HG02981 (cell line): ENCODE measurements around the gene ADGRG6.

Experiments
- ATAC-seq: cut with Tn5 transposase; IDR thresholded peaks from one replicate; pipeline ENCODE4 v1.9.1; 2021; ENCODE audit warnings: mild to moderate bottlenecking, moderate library complexity; ENCODE audit not compliant: unreplicated experiment

ADGRG6 gene

DNA sequence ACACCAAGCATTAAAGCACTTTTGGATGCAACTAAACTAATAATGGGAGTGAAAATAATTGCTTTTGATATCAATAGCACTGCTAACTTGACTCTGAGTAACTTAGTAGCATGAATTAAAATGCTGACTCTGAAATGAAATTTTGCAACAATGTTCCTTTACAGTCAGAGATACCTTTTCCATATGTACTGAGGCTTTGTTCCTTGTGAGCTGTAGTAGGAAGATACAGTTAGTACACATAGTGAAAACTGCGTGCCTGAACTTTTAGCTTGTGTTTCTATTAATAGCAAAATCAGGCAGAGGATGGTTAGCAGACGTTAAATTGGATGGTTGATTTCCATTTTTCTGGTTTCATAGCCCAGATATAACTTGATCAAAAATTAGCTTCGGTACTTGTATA, 18.6 kb downstream of the ADGRG6 start:
- ATAC-seq: no peak

DNA sequence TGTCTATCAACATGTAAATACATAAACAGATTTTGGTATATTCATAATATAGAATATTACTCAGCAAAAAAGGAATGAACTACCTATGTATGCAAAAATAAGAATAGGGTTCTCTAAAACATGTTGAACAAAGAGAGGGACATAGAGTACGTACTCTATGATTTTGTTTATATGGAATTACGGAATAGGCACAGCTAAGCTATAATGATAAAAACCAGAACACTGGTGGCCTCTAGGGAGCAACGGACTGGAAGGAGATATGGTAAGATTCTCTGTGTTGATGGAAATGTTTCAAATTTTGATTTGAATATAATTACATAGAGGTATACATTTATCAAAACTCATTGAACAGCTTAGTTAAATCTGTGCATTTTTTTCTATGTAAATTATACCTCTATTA, 19.6 kb downstream of the ADGRG6 start:
- ATAC-seq: no peak

DNA sequence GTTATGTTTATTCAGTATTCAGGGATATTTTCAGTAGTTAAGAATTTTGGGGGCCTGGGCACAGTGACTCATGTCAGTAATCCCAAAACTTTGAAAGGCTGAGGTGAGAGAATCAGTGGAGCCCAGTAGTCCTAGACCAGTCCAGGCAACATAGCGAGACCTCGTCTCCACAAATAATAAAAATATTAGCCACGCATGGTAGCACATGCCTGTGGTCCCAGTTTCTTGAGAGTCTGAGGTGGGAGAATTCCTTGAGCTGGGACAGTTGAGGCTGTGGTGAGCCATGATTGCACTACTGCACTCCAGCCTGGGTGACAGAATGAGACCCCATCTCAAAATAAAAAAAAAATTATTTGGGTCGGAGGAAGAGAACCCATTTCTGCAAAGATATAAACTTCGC, 20.3 kb downstream of the ADGRG6 start:
- no peak for ATAC-seq

DNA sequence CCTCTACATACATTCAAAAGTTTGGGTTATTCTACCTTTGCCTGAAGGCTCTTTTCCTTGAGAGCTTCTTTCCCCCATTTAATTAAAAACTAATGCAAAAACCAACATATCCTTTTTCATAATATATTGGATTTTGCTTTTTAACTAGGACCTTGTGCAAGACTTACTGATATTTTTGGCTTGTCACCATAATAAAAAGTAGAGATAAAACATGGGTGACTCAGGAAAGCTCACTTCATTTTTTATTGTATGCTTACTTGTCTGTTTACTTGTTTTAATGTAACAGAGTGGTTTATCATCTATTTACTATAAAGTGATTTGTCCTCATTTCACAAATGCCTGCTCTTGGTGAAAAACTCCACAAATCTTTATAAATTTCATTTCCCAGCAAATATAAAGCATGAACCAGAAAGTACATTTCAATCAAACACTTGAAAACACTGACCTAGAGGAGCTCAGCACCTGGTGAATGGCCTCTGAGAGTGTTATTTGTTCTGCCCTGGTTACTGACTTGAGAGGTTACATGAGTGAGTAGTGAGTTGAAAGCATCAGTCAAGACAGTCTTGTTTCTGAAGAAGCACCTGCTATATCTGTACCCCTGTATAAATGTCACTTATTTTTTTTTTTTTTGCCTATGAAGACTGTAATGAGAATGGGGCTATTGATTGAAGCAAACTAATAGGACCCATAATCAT, 20.8 kb downstream of the ADGRG6 start:
- ATAC-seq: no peak

DNA sequence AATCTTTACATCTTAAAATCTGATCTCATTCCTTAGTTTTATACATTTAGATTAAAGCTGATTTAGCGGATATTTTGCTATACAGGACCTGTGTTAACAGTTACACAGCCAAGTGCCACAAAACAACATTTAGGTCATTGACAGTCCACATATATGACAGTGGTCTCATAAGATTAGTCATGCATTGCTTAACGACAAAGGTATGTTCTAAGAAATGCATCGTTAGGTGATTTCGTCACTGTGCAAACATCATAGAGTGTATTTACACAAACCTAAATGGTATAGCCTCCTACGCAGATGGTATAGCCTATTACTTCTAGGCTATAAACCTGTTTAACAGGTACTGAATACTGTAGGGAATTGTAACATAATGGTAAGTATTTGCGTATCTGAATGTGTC, 21.6 kb downstream of the ADGRG6 start:
- ATAC-seq: no peak

DNA sequence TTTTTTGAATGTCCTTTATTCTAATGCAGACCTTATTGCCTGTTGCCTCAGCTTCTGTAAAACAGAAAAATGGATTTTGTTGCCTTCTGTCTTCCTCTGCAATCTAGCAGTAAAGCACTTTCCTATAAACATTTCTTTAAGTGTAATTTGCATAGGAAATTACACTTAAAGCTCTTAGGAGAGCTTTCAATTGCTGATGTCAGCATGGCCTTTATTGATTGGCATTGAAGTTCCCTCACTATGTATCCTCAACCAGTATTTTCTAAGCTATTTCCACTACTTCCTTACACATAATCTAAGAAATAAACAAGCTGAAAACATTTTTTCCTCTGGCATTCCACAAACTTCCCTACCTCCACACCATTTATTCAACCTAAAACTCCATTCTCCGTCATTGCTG, 22.3 kb downstream of the ADGRG6 start:
- no peak for ATAC-seq

DNA sequence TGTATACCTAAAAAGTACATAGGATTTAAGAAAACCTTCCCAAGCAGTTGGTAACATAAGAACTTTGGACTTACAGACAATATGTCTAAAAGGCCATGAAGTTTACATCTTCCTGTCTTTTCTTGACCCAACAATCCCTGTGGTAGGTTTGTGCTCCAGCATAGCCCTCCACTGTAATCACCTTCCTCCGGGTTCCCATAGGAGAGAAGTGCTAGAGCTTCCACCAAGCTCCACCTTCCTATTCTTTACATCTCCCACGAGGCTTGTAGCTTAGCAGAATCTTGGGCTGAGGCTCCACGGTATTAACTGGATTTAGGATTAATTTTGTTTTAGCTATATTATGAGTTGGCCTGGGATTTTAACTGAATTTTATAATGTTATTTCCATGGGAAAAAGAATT, 23.3 kb downstream of the ADGRG6 start:
- no peak for ATAC-seq

DNA sequence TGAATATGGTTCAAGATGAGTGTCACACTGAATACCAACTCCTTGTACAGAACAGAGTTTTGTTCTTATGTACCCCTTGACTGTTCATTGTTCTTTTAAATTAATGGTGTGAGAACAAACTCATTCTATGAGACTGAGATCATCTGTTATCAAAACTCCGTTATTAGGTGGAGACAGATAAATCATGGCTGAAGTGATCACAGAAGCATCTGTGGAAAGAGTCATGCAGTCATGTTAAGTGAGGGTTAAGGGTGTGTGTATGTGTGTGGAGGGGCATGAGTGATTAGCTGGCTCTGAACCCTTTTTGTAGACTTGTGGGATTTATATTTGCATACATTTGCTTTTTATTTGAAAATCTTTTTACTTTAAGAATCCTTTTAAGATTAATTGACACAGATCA, 24.7 kb downstream of the ADGRG6 start:
- no peak for ATAC-seq

DNA sequence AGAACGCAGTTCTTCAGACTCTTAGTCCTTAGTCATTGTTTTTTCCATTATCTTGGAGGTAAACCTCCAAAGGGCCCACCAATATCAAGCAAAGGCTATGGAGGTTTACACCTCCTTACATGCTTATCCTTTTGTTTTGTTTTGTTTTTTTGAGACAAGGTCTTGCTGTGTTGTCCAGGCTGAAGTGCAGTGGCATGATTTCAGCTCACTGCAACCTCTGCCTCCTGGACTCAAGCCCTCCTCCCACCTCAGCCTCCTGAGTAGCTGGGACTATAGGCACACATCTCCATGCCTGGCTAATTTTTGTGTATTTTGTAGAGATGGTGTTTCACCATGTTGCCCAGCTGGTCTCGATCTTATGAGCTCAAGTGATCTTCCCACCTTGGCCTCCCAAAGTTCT, 26.3 kb downstream of the ADGRG6 start:
- no peak for ATAC-seq

DNA sequence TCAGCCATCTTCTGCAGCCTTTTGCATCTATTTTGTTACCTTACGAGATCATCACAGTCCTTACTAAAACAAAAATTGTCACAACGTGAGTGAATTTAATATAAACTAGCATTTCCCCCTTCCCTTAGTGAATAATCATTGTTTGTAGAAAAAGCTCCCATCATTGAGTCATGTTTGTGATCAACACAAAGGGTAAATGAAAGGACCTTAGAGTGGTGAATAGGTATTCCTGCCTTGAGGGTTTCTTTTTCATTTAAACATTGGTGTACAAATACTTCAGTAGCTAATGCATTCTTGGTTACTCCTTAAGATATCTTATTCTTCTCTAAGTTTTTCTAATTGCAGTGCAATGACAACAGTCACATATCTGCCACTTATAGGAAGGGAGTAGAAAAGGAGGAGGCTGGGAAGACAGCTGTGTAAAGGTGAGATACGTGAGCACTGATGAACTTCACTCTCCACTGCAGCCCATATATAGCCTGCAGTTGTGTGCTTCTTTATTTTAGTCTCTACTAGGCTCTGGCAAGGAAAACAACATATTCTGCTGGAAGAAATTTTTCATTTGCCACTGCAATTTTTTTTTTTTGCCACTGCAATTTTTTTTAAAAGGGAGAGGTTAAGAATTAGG, 27.8 kb downstream of the ADGRG6 start:
- no peak for ATAC-seq

DNA sequence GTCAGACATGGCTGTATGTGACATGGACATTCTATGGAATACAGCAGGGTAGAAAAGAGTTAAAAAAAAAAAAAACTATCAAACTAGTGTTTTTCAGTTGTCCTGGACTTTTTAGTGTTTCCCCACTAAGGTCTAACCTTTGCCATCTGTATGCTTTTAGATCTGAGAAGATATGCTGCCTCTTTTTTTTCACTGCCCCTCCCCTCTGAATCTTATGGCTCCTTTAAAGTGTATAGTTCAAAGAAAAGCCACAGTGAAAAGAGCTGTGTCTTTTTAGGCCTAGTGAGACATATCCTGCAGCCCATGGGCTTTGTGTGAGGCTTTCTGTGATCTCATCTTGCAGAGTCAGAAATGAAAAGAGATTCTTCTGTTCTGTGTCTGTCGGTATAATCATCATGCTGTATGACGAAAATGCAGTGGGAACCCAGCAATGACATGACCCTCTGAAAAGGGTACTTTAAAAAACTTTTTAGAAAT, 29.3 kb downstream of the ADGRG6 start:
- ATAC-seq: no peak

DNA sequence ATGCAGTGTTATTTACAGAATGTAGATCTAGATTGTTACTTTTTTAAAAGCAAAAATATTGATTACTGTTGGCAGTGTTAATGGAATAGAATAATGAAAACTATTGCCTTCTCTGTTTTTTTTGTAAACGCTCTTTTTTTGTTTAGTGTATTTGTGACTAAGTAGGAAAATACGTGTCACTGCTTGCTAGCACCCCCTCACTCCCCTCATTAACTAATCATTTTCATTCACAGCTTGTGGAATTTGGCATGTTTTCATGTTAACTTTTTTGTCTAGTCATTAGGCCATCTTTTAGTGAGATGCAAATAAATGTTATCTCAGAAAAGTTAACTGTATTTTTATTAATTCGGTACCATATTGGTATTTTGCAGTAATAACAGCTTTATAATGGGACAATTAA, 29.8 kb downstream of the ADGRG6 start:
- ATAC-seq: no peak

DNA sequence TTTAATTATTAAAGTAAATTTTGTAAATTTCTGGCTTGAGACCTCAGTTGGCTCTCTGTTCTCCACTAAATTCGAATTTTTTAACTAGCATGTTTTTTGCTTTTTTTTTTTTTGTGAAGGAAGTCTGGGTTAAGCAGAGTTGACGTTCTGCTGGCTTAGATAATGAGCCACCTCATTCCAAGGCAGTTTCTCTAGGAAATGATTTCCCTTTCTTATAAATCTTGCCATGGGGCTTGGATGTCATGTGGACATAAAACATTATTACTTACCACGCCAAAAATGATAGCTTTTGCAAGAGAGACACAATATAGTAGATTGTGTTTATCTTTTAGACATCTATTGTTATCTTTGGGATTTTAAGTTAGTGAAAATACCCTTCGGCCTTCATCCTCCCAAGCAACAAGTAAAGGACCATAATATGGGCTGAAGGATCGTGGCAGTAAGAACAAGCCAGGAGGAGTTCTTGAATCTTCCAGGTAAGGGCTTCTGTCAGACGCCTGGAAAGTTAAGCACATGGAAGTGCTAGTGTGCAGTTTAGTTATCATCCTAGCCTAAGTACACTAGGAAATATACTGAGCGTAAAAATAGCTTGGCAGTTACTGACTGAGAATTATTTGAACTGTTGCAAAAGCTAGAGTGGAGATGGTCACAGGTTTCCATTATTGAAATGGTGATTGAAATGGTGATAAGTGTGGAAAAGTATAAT, 30.7 kb downstream of the ADGRG6 start:
- ATAC-seq: no peak

DNA sequence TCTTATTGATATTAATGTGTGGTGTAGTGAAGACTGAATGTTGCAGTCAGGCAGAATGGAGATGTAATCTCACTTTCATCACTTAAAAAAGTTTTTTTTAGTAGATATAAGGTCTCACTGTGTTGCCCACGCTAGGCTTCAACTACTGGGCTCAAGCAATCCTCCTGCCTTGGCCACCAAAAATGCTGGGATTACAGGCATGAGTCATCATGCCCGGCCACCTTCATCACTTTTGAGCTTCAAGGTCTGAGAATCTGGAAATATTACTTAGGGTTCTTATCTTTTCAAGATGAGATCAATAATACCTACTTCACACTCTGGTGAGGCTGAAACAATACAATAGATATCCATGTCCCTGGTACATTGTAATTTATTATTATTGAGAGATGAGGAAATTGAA, 31.6 kb downstream of the ADGRG6 start:
- no peak for ATAC-seq

DNA sequence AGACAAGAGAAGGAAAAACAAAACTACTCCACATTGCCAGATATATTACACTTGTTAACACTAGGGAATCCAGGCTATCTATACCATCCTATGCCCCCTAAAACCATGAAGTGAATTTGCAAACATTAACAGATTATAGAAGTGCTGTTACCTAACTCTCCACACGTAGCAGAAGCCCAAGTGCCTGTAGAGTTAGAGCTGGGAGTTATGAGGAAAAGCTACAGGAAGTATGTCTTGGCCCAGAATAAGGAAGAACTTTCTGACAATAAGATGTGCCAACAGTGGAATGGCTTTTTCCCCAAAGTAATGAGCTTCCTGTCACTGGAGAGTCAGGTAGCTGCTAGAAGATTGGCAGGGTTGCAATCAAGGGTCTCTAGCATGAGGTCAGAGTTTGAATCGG, 32.5 kb downstream of the ADGRG6 start:
- ATAC-seq: no peak

DNA sequence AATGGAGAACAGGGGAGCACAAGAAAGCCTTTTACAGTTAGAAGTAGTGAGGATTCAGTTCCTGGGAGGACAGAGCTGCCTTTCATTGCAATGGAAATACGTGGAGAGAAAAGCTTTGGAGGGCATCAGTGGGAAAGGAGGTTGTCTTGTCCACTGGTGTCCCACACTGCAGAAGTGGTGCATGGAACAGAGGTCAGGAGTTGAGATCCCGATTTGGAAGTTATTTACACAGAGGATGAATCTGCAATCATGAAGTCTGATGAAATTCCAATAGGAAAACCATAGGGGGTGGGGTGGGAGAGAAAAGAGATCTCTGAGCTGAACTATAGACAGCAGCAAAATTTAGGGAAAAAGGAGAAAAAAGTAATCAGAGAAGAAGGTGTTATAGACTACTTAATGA, 33.6 kb downstream of the ADGRG6 start:
- ATAC-seq: no peak

DNA sequence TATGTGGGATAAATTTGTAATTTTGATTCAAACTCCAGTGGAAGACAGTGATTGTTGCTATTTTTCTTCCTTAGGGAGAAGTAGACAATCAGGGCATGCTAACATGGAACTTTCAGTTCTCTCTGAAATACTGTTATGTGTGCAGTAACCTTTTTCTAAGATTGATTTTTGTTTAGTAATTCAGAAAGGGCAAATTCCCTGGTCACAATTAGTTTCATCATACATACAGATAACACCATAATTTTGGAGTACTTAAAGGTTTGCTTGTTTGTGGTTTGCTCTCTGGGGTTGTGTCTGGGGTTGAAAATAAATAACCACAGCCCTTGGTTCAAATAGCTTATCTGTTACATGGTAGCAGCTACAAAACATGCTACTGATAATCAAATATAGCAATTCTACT, 34.4 kb downstream of the ADGRG6 start:
- ATAC-seq: no peak

DNA sequence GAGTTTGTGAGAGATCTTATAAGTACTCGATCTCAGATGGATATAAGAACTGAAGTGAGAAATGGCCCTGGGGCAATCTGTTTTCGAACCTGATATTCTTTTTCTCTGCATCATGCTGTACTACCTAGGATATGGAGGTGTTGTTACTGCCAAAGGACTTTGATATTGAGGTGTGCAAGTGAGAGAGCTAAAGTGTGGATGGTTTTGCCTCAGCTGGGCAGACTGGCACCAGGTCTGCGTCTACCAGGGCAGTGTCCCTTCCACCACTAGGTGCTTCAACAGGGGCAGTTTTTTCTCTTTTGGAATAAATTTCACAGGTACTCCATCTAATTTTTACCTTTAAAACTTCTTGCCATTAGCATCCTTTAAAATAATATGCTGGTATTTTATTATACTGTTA, 35.0 kb downstream of the ADGRG6 start:
- no peak for ATAC-seq

DNA sequence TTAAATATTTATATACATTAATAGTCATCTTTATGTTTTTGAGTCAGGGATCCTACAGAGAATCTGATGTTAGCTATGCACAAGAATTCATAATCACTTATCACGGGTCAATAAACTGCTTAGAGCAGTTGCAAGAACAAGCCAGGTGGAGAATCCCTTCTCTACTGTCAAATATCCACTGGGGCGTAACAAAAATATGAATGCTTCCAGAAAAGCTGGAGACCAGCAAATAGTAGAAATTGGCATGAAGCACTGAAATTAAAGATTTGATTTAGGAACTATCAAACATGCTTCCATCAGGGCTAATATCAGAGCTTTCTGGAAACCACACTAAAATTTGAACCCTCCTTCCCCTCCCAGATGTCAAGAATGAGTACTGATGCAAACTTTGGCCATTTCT, 37.3 kb downstream of the ADGRG6 start:
- no peak for ATAC-seq

DNA sequence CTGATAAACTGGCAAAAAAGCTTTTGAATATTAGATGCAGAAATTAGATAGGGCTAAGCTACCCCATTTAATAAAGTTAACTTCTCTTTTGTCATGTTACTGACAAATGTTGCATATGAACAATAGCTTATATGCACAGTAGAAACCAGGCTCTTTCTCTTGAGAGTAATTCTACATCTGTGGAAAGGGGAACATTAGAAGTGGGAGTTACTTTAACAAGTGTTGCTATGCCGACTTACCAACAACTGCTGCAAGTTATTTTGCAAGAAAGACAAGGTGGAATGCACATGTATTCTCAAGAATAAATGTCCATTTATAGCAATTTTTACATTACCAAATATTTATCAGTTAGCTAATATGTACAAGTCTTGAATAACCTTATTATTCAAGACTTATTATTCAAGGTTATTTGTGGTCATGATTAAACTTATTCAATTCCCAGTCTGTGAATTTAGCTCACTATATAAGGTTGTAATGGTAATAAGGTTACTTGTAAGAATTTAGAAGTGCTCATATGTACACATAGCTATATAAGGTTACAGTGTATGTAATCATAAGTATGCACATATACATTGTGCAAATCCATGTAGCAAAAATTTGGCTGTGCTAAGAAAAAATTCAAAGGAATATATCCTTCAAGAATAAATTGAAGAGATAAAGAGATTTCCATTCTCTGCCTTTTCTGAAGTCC, 38.3 kb downstream of the ADGRG6 start:
- no peak for ATAC-seq

DNA sequence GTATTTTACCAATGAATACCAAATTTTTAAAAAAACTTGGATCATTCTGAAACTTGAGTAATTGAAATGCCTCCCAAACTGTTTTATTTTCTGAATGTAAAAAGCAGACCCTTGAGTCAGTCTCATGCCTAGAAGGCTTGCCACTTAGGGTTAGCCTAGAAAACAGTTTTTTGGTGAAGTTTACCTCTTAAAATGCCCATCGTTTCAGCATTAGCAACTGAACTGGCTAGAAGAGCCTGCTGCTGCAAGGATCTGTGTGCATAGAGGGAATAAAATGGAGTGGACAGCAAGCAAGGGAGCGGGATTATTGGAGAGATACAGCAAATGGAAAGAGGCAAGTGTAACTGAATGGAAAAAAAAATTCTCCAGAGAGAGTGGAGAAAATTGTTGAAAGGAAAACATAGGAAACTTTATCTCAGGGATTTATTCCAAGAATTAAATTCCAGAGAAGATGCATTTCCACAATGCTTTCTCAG, 40.1 kb downstream of the ADGRG6 start:
- no peak for ATAC-seq

DNA sequence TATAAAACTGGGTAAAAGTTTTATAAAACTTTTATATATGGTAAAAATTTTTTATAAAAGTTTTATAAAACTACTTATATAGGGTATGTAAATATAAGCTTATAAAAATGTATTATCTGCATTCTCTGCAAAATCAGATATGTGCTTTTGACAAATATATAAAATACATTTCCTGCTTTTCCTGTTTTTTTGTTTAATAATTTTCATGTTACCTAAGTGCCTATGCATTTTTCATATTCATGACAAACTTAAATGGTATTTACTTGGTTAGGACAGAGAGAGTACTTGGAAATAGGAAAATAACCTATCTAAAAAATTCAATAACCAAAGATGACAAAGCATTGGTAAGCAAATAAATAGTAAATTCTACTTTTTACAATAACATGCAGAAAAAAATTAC, 41.2 kb downstream of the ADGRG6 start:
- ATAC-seq: no peak
